Subcutaneous abdominal adipose tissue (tissue), 5 donors: ENCODE measurements around the gene TULP4.
"Not testable (repeated sequence)": the region's sequence is repeated elsewhere in the genome, so short reads cannot be mapped to it uniquely, and the experiment has no call there.

ENCODE experiments used
- H3K27ac ChIP-seq: one replicate; pipeline ENCODE4 v1.7.0; 2013; ENCODE audit warnings: low read depth, mild to moderate bottlenecking, inconsistent platforms, low read length, moderate library complexity
- H3K27me3 ChIP-seq, 5 donors: one replicate each; pipeline ENCODE4 v1.7.0; 2013; ENCODE audit warnings: low read length in 5 of 5, inconsistent platforms in 1 of 5; ENCODE audit not compliant: control insufficient read depth in 5 of 5, insufficient read depth in 4 of 5
- H3K36me3 ChIP-seq, 5 donors: one replicate each; pipeline ENCODE4 v1.7.0; 2013; ENCODE audit warnings: low read length in 5 of 5; ENCODE audit not compliant: control insufficient read depth in 5 of 5, insufficient read depth in 5 of 5
- H3K4me1 ChIP-seq, 5 donors: one replicate each; pipeline ENCODE4 v1.7.0; 2013; ENCODE audit warnings: low read length in 5 of 5, mild to moderate bottlenecking in 3 of 5, moderate library complexity in 1 of 5; ENCODE audit not compliant: control insufficient read depth in 5 of 5, insufficient read depth in 5 of 5
- H3K4me3 ChIP-seq, 5 donors: one replicate each; pipeline ENCODE4 v1.7.0; 2013; ENCODE audit warnings: low read length in 5 of 5, low read depth in 1 of 5
- H3K9ac ChIP-seq, 5 donors: one replicate each; pipeline ENCODE4 v1.7.0; 2013; ENCODE audit warnings: low read length in 5 of 5, mild to moderate bottlenecking in 4 of 5, moderate library complexity in 3 of 5
- H3K9me3 ChIP-seq, 5 donors: one replicate each; pipeline ENCODE4 v1.7.0; 2013; ENCODE audit warnings: low read length in 5 of 5; ENCODE audit not compliant: control insufficient read depth in 5 of 5
- donor health status: healthy.
- donor health status: healthy.
- donor health status: healthy.
- donor health status: healthy.
- donor health status: healthy.

The TULP4 gene

DNA sequence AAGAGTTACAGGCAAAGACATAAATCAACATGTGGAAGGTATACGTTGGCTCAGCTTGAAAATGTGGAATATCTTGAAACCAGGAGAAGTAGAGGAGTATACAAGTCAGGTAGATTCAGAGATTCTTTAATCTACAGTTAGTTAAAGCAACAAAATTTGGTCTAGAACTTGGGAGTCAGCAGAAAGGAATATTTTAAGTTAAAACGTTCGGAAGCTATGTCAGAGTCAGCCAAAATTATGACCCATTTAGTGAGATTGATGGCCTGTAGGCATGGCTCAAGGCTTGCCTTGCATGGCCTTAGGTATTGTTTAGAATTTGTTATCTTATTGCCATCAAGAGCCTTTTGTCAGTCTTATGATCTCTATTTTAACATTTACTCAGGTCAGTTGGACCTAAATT is 153.5 kb downstream of the TULP4 start:
- Histone ChIP-seq H3K27ac (no peak overlapping the region), H3K27me3 (no peaks in the 10 kb centered on the region), H3K4me3 (no peak overlapping the region), H3K4me1 (no peaks in the 10 kb centered on the region), H3K9me3 (no peaks in the 10 kb centered on the region), H3K36me3 (peaks cover 16 to 38% (median 23%) of the 10 kb centered on the region in 5 donors), H3K9ac (no peak overlapping the region)

DNA sequence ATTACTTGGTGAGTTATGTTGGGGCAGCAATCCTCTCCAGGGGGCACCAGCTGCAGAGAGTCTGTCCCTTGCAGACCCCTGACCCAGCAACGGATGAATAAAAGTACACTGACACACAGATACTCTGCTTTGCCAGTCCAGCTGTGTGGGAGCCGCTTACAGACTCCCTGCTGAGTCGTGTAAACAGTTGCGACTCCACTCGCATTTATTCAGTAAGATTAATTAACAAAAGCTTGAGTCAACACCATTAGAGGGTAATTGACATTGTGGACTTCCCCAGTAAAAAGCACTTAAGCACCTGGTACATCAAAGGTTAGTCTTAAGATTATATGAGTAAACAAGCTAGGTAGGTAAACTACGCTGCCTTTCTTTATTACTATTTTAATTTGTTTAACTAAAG is 155.7 kb downstream of the TULP4 start:
- no peak overlapping the region for H3K4me3 ChIP-seq
- no peaks in the 10 kb centered on the region for H3K4me1 ChIP-seq
- H3K9me3 ChIP-seq = no peaks in the 10 kb centered on the region
- no peaks in the 10 kb centered on the region for H3K27me3 ChIP-seq
- no peak overlapping the region for H3K9ac ChIP-seq
- H3K36me3 ChIP-seq = peaks cover 13 to 31% (median 22%) of the 10 kb centered on the region in 5 donors
- H3K27ac ChIP-seq = no peak overlapping the region

DNA sequence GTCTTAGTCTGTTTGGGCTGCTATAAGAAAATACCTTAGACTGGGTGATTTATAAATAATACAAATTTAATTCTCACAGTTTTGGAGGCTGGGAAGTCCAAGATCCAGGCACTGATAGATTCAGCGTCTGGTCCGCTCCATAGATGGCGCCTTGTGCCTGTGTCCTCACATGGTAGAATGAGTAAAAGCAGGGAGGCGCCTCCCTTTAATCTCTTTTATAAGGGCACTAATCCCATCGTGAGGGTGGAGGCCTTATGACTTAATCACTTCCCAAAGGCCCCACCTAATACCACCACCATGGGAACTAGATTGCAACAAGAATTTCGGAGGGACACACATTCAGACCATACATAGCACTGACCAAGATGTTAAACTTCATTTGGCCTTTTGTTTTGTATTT is 156.4 kb downstream of the TULP4 start:
- H3K9ac ChIP-seq = no peak overlapping the region
- H3K4me3 ChIP-seq = no peak overlapping the region
- H3K9me3 ChIP-seq = no peaks in the 10 kb centered on the region
- H3K27ac ChIP-seq = no peak overlapping the region
- H3K36me3 ChIP-seq = peaks cover 13 to 30% (median 20%) of the 10 kb centered on the region in 5 donors
- H3K4me1 ChIP-seq = no peaks in the 10 kb centered on the region
- no peaks in the 10 kb centered on the region for H3K27me3 ChIP-seq

DNA sequence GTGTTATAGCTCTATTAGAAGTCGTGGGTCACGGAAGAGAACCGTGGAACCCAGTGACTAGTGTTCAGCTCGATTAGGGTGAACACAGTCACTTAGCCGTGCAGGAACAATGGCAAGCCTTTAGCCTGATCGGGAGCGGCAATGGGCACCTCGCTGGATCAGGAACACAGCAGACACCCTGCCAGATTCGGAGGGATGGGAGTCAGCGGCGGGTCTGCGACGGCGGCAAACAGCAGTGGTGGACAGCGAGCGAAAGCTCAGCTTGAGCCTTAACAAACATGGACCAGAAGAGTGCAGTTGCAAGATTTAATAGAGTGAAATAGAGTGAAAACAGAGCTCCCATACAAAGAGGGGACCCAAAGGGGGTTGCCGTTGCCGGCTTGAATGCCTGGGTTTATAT is 157.8 kb downstream of the TULP4 start:
- H3K4me3 ChIP-seq, H3K27me3 ChIP-seq, H3K4me1 ChIP-seq, H3K9ac ChIP-seq, H3K9me3 ChIP-seq, H3K27ac ChIP-seq: not testable (repeated sequence)
- peaks cover 8 to 27% (median 16%) of the 10 kb centered on the region in 5 donors for H3K36me3 ChIP-seq

DNA sequence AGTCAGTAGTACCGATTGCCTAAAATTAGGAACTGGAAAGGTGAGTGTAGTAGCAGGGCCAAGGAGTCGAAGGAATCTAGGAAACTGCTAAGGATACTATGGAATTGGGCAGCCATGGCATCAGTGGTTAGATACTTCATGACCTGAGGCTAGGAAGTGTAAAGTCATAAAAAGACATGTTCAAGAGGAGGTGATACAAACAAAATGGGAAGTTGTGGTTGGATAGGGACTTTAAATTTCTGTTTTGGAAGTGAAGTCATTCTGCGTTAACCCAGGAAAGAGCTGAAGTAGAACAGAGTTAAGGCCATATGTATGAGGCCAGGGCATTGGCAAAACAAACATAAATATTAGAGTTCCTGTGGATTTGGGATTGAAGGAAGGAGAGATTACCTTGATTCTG is 159.1 kb downstream of the TULP4 start:
- peaks cover 9 to 34% (median 14%) of the 10 kb centered on the region in 5 donors for H3K36me3 ChIP-seq
- H3K27me3 ChIP-seq = no peaks in the 10 kb centered on the region
- no peak overlapping the region for H3K4me3 ChIP-seq
- H3K4me1 ChIP-seq = no peaks in the 10 kb centered on the region
- no peak overlapping the region for H3K9ac ChIP-seq
- H3K27ac ChIP-seq = no peak overlapping the region
- no peaks in the 10 kb centered on the region for H3K9me3 ChIP-seq

DNA sequence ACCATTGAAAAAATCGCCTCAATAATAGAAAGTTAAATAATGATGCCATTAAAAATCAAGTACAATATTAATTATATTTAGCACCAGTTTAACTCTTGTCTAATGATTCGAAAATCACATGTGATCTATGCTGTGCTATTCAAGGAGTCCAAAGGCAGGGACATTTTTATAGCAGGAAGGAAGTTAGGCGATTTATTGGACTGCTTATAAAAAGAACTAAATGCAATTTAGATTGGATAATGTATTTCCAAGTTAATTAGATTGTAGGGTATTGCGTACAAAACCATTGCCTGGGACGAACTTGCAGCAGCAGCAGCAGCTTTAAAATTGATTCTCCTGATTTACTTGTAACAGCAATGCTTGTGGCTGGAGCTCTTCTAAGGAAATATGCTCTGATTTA is 160.2 kb downstream of the TULP4 start:
- H3K4me1 ChIP-seq = no peaks in the 10 kb centered on the region
- H3K36me3 ChIP-seq = peaks cover 13 to 30% (median 17%) of the 10 kb centered on the region in 5 donors
- no peaks in the 10 kb centered on the region for H3K27me3 ChIP-seq
- H3K27ac ChIP-seq = no peak overlapping the region
- H3K9me3 ChIP-seq = no peaks in the 10 kb centered on the region
- no peak overlapping the region for H3K9ac ChIP-seq
- no peak overlapping the region for H3K4me3 ChIP-seq

DNA sequence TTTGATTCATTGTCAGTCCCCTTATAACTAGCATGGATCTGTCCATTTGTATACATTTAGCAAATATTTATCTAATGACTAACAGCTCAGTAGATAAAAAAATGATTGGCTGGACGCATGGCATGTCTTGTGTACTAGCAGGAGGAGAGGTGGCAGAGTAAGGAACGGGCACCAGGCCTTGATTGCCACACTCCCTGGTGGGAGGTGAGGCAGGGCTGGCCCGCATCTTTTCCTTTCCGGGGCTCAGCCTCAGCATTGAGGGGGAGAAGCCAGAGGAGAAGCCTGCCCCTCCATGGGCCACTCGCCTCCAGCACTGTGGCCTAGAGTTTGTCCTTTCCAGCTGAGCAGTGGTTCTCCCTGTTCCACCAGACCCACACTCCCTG is 162.7 kb downstream of the TULP4 start:
- Histone ChIP-seq H3K27ac (no peak overlapping the region), H3K9ac (no peak overlapping the region)

DNA sequence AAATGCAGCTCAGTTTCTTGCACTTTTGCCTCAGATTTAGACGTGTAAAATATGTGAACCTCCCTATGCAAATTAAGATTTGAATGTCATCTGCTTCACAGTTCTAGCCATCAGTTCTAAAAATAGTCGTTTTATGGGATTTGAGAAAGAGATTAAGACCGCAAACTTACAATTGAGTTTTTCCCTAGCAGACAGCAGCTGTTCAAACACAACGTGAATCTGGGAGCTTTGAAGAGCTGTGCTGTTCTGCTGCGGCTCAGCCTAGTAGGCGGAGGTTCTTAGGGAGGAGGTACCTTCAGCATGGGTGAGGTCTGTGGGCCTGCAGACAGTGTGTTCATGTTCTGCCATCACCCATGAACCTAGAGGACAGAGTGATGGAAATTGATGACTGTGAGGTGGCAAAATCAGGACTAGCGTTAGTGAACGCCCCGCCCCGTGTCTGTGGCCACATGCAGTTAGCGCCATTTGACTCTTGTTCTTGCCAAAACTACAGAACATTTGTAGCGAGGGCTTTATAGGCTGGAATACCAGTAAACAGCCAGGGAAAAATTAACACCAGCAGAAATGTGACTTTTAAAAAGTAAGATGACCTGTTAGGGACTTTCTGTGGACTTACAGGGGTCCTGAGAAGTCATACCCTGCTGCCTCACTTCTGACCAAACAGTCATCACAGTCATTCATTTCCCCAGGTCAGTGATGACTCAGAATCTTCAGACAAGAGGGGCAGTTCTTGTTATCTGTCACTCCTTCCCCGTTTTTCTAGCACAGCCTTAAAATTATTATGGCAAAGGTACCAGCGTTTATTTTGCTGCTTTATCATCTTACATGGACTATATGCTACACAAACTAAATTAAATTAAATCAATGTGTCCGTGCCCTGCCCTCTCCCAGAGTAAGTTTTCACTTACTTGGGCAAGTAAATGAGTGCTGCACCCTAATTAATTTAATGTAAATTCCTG is 163.4 kb downstream of the TULP4 start:
- Histone ChIP-seq H3K4me1 (no peaks in the 10 kb centered on the region), H3K9me3 (no peaks in the 10 kb centered on the region), H3K27ac (no peak overlapping the region), H3K27me3 (no peaks in the 10 kb centered on the region), H3K36me3 (peaks cover 19 to 36% (median 27%) of the 10 kb centered on the region in 5 donors), H3K4me3 (no peak overlapping the region), H3K9ac (no peak overlapping the region)

More for the DNA sequence above, 162.7 kb downstream of the TULP4 start:
- Histone ChIP-seq H3K4me3 (no peak overlapping the region), H3K27me3 (no peaks in the 10 kb centered on the region), H3K9me3 (no peaks in the 10 kb centered on the region), H3K4me1 (no peaks in the 10 kb centered on the region), H3K36me3 (peaks cover 13 to 30% (median 20%) of the 10 kb centered on the region in 5 donors)

DNA sequence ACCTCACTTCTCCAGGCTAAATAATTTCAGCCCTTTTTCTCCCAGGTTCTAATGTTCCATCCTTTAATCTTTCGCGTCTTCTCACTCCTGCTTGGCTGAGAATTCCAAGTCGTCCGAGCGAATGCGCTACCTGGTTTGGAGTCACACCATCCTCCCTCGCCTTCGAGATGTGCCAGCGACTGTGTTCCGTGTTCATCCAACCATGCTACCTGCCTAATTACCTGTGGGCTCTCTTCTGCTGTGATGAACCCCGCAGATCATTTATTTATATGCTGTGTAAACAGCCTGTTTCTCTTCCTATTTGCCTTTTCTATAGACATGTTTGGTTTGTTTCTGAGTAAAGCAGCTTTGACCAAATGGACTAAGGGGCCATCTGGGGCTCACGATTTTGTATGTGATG is 164.1 kb downstream of the TULP4 start:
- Histone ChIP-seq H3K27ac (no peak overlapping the region), H3K9ac (no peak overlapping the region), H3K27me3 (no peaks in the 10 kb centered on the region), H3K36me3 (peaks cover 17 to 43% (median 35%) of the 10 kb centered on the region in 5 donors), H3K9me3 (no peaks in the 10 kb centered on the region), H3K4me3 (no peak overlapping the region), H3K4me1 (no peaks in the 10 kb centered on the region)

DNA sequence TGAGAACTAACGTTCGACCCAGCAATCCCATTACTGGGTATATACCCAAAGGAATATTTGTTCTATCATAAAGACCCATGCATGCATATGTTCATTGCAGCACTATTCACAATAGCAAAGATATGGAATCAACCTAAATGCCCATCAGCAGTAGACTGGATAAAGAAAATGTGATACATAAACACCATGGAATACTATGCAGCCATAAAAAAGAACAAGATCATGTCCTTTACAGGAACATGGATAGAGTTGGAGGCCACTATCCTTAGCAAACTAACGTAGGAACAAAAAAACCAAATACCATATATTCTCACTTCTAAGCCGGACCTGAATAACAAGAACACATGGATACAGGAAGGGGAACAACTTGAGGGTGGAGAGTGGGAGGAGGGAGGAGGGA is 165.5 kb downstream of the TULP4 start:
- not testable (repeated sequence) for H3K9me3 ChIP-seq, H3K27ac ChIP-seq, H3K4me3 ChIP-seq, H3K4me1 ChIP-seq, H3K9ac ChIP-seq, H3K27me3 ChIP-seq
- H3K36me3 ChIP-seq = peaks cover 17 to 57% (median 48%) of the 10 kb centered on the region in 5 donors
